SU-DHL-6 (cell line): ENCODE measurements around the gene ZFYVE16.

Experiments
- CTCF ChIP-seq: fragments of 200-600 bp; sonication (generic); IDR thresholded peaks from one replicate; pipeline ENCODE4 v1.5.1; 2017; ENCODE audit warnings: antibody characterized with exemption, mild to moderate bottlenecking, low read length, moderate library complexity; ENCODE audit not compliant: insufficient read depth, poor library complexity, severe bottlenecking
- EZH2phosphoT487 ChIP-seq: fragments of 200-600 bp; sonication (generic), shearing (Covaris generic); conservative IDR thresholded peaks from 2 replicates; pipeline ENCODE4 v1.6.1; 2018; ENCODE audit warnings: mild to moderate bottlenecking, antibody characterized with exemption, low read length, moderate library complexity, mixed read lengths

GRCh38 chr5:80417973-80418372 is 10.1 kb downstream of the ZFYVE16 start:
- TF ChIP-seq CTCF (no peak), EZH2phosphoT487 (no peak)
